Thyroid gland (tissue), 4 donors: ENCODE measurements around the gene SLC49A4. TPM values are rescaled to one million over a fixed set of nuclear protein-coding genes. Genes with fewer than 3 reads are reported as not detected.

Experiments
- DNase-seq, 2 donors: peaks; one replicate each; pipeline ENCODE4 v3.0.0-alpha.2; 2019
- H3K27ac ChIP-seq, 3 donors: fragments of 200-600 bp; sonication (generic); 1 replicate in 2 of 3; 2 replicates in 1 of 3; pipeline ENCODE4 v1.5.1; 2016 to 2019; ENCODE audit warnings: mild to moderate bottlenecking in 1 of 3, moderate library complexity in 1 of 3
- H3K27me3 ChIP-seq: fragments of 200-600 bp; sonication (generic); one replicate; pipeline ENCODE4 v1.5.1; 2019
- H3K36me3 ChIP-seq, 2 donors: fragments of 200-600 bp; sonication (generic); one replicate each; pipeline ENCODE4 v1.5.1; 2016 to 2019
- H3K4me1 ChIP-seq, 2 donors: fragments of 200-600 bp; sonication (generic); one replicate each; pipeline ENCODE4 v1.5.1; 2017 to 2019
- H3K4me3 ChIP-seq, 3 donors: fragments of 200-600 bp; sonication (generic); replicated peaks in 1 of 3; 1 replicate in 2 of 3; 2 replicates in 1 of 3; pipeline ENCODE4 v1.5.1; 2016; ENCODE audit warnings: mild to moderate bottlenecking in 1 of 3
- H3K9me3 ChIP-seq: fragments of 200-600 bp; sonication (generic); one replicate; pipeline ENCODE4 v1.5.1; 2017
- CTCF ChIP-seq, 6 experiments: fragments of 200-600 bp in 3 of 6; fragments of 450-650 bp in 3 of 6; sonication (generic) in 3 of 6; IDR thresholded peaks; one replicate each; pipeline ENCODE4 v1.5.1; 2016 to 2019; ENCODE audit warnings: antibody characterized with exemption in 6 of 6, mild to moderate bottlenecking in 2 of 6, inconsistent platforms in 1 of 6, moderate library complexity in 1 of 6
- POLR2A ChIP-seq, 2 donors: fragments of 450-650 bp; IDR thresholded peaks; one replicate each; pipeline ENCODE4 v1.6.1; 2017; ENCODE audit warnings: antibody characterized with exemption in 2 of 2, mild to moderate bottlenecking in 2 of 2, moderate library complexity in 1 of 2
- WGBS, 2 donors: methylation state at CpG; one replicate each; pipeline ENCODE4 v1.1.5; 2017; 5-methylcytosine and 5-hydroxymethylcytosine counted together
- intact Hi-C: fragments of 100-400 bp; cut with DNase I; formaldehyde crosslinking; loops from one replicate; pipeline ENCODE4 v1.15.1; 2023
- total RNA-seq, 4 donors: library from RNA; depleted of rRNA; stranded (reverse); fragments of >200 nt; gene quantifications; one replicate each; pipeline ENCODE4 v1.2.3, GENCODE V29; 2016

SLC49A4 gene
- total RNA-seq, 4 donors from 2014 or later = 22.6 to 32.5 (median 28.2) TPM

- intact Hi-C loops = no loop called here
- no peak overlapping the region for H3K27ac ChIP-seq
- TF ChIP-seq CTCF (IDR thresholded peaks at IDR 0.05) = no peak
- TF ChIP-seq POLR2A (IDR thresholded peaks at IDR 0.05) = no peak
- H3K9me3 ChIP-seq = no peaks in the 10 kb centered on the region
- peaks cover 0 to 5% of the 10 kb centered on the region in 2 donors for H3K4me1 ChIP-seq
- DNase-seq = no peak
- no peaks in the 10 kb centered on the region for H3K36me3 ChIP-seq
- no peaks in the 10 kb centered on the region for H3K27me3 ChIP-seq
- 93 to 97% methylated on average over 3 of the region's 3 CpGs for WGBS, 2 donors
- H3K4me3 ChIP-seq = no peak overlapping the region
Observed at GRCh38 chr3:122774564-122774963, 20.3 kb upstream of the SLC49A4 start.

- no peak for TF ChIP-seq CTCF (IDR thresholded peaks at IDR 0.05)
- Histone ChIP-seq H3K4me3 (no peak overlapping the region), H3K9me3 (no peaks in the 10 kb centered on the region), H3K36me3 (no peaks in the 10 kb centered on the region), H3K4me1 (peaks cover 0 to under 1% of the 10 kb centered on the region in 2 donors), H3K27ac (no peak overlapping the region), H3K27me3 (no peaks in the 10 kb centered on the region)
- intact Hi-C loops = no loop called here
- no peak for DNase-seq
- 72 to 88% methylated on average over 5 of the region's 5 CpGs for WGBS, 2 donors
Observed at GRCh38 chr3:122776675-122777468, 18.0 kb upstream of the SLC49A4 start.

GRCh38 chr3:122777563-122777962 is 17.3 kb upstream of the SLC49A4 start:
- H3K9me3 ChIP-seq = no peaks in the 10 kb centered on the region
- TF ChIP-seq CTCF (IDR thresholded peaks at IDR 0.05) (no peak), POLR2A (IDR thresholded peaks at IDR 0.05) (no peak)
- no peaks in the 10 kb centered on the region for H3K36me3 ChIP-seq
- WGBS, 2 donors = 74 to 78% methylated on average over 3 of the region's 3 CpGs
- no peak overlapping the region for H3K4me3 ChIP-seq
- no peak overlapping the region for H3K27ac ChIP-seq
- H3K27me3 ChIP-seq = no peaks in the 10 kb centered on the region
- no peaks in the 10 kb centered on the region for H3K4me1 ChIP-seq
- no peak for DNase-seq
- intact Hi-C loops = no loop called here

GRCh38 chr3:122782804-122783203 is 12.1 kb upstream of the SLC49A4 start:
- Histone ChIP-seq H3K4me1 (no peaks in the 10 kb centered on the region), H3K9me3 (no peaks in the 10 kb centered on the region), H3K27me3 (no peaks in the 10 kb centered on the region), H3K27ac (no peak overlapping the region), H3K36me3 (no peaks in the 10 kb centered on the region), H3K4me3 (no peak overlapping the region)
- no peak for DNase-seq
- WGBS, 2 donors = 96 to 100% methylated on average over 1 of the region's 1 CpG
- TF ChIP-seq CTCF (IDR thresholded peaks at IDR 0.05) (no peak), POLR2A (IDR thresholded peaks at IDR 0.05) (no peak)
- intact Hi-C loops = no loop called here

- 98% methylated on average over 1 of the region's 1 CpG for WGBS, 2 donors
- TF ChIP-seq POLR2A (IDR thresholded peaks at IDR 0.05) (no peak), CTCF (IDR thresholded peaks at IDR 0.05) (no peak)
- H3K4me1 ChIP-seq = no peaks in the 10 kb centered on the region
- no peaks in the 10 kb centered on the region for H3K9me3 ChIP-seq
- H3K27ac ChIP-seq = no peak overlapping the region
- no peak for DNase-seq
- H3K36me3 ChIP-seq = no peaks in the 10 kb centered on the region
- intact Hi-C loops = no loop called here
- no peaks in the 10 kb centered on the region for H3K27me3 ChIP-seq
- no peak overlapping the region for H3K4me3 ChIP-seq
Observed at GRCh38 chr3:122784436-122784835, 10.4 kb upstream of the SLC49A4 start.
